ENCODE measurements around the gene ARHGEF6.

The ARHGEF6 gene

GRCh38 chrX:136659174-136659573 is 121.6 kb downstream of the ARHGEF6 start:
- no peak overlapping the region for H2BK15ac ChIP-seq (ENCODE audit: low read length)
- H3K79me1 ChIP-seq (ENCODE audit: low read depth, low read length) = no peaks in the 10 kb centered on the region
- no peak overlapping the region for H2AFZ ChIP-seq (ENCODE audit: low read length)
- H3K4ac ChIP-seq (ENCODE audit: low read length) = no peak overlapping the region
- no CpG with 5 or more reads among the region's 9 CpGs for WGBS, 2 donors (ENCODE audit: extremely low coverage in 2 of 2, insufficient read length in 2 of 2, insufficient replicate concordance in 1 of 2)
- H3K4me2 ChIP-seq (ENCODE audit: insufficient read depth, low read length, poor library complexity, severe bottlenecking) = no peak overlapping the region
- peaks cover 0 to 3% of the 10 kb centered on the region in 2 donors for H3K9me3 ChIP-seq (replicated peaks in 1 of 2; ENCODE audit: control insufficient read depth in 2 of 2, insufficient read depth in 1 of 2, low read depth in 1 of 2, low read length in 2 of 2)
- DNase-seq (ENCODE audit: low spot score) = no peak
- H3K23ac ChIP-seq (ENCODE audit: low read depth, low read length, poor library complexity) = no peak overlapping the region
- H3K27ac ChIP-seq (replicated peaks; ENCODE audit: low read length) = no peak overlapping the region
- no peak overlapping the region for H4K8ac ChIP-seq (ENCODE audit: low read depth, low read length)
- peaks cover 0 to 49% (median 0%) of the 10 kb centered on the region in 3 experiments for H3K27me3 ChIP-seq (ENCODE audit: control insufficient read depth in 3 of 3, insufficient read depth in 3 of 3, low read depth in 1 of 3, low read length in 3 of 3)
- no peak overlapping the region for H2BK12ac ChIP-seq (ENCODE audit: low read length)
- no peak overlapping the region for H3K14ac ChIP-seq (ENCODE audit: low read length)
- H3K4me3 ChIP-seq (ENCODE audit: low read length in 2 of 2) = no peak overlapping the region
- H4K91ac ChIP-seq (ENCODE audit: low read depth, low read length, poor library complexity) = no peak overlapping the region
- no peak overlapping the region for H2BK5ac ChIP-seq (ENCODE audit: low read length)
- no peak overlapping the region for H2AK5ac ChIP-seq (ENCODE audit: low read depth, low read length)
- H3K4me1 ChIP-seq (ENCODE audit: control insufficient read depth in 2 of 2, insufficient read depth in 1 of 2, low read depth in 1 of 2, low read length in 2 of 2) = peaks cover 0 to 5% of the 10 kb centered on the region in 2 donors
- no peak overlapping the region for H3K9ac ChIP-seq (ENCODE audit: low read depth, low read length, poor library complexity)
- H3K36me3 ChIP-seq (replicated peaks in 1 of 2; ENCODE audit: control insufficient read depth in 2 of 2, insufficient read depth in 2 of 2, low read length in 2 of 2) = no peaks in the 10 kb centered on the region
- no peak overlapping the region for H2BK120ac ChIP-seq (ENCODE audit: low read depth, low read length)
- H3K18ac ChIP-seq (ENCODE audit: low read length) = no peak overlapping the region

- Histone ChIP-seq H2AK5ac (ENCODE audit: low read depth, low read length) (no peak overlapping the region), H3K4ac (ENCODE audit: low read length) (no peak overlapping the region), H3K18ac (ENCODE audit: low read length) (no peak overlapping the region), H4K91ac (ENCODE audit: low read depth, low read length, poor library complexity) (no peak overlapping the region), H3K27ac (replicated peaks; ENCODE audit: low read length) (no peak overlapping the region), H3K23ac (ENCODE audit: low read depth, low read length, poor library complexity) (no peak overlapping the region), H3K4me1 (ENCODE audit: control insufficient read depth in 2 of 2, insufficient read depth in 1 of 2, low read depth in 1 of 2, low read length in 2 of 2) (peaks cover 0 to 5% of the 10 kb centered on the region in 2 donors), H3K9me3 (replicated peaks in 1 of 2; ENCODE audit: control insufficient read depth in 2 of 2, insufficient read depth in 1 of 2, low read depth in 1 of 2, low read length in 2 of 2) (no peaks in the 10 kb centered on the region), H3K9ac (ENCODE audit: low read depth, low read length, poor library complexity) (no peak overlapping the region), H3K27me3 (ENCODE audit: control insufficient read depth in 3 of 3, insufficient read depth in 3 of 3, low read depth in 1 of 3, low read length in 3 of 3) (peaks cover 0 to 59% (median 0%) of the 10 kb centered on the region in 3 experiments), H3K79me1 (ENCODE audit: low read depth, low read length) (no peaks in the 10 kb centered on the region), H2BK120ac (ENCODE audit: low read depth, low read length) (no peak overlapping the region), H4K8ac (ENCODE audit: low read depth, low read length) (no peak overlapping the region), H2BK5ac (ENCODE audit: low read length) (no peak overlapping the region), H2BK15ac (ENCODE audit: low read length) (no peak overlapping the region), H2BK12ac (ENCODE audit: low read length) (no peak overlapping the region), H3K36me3 (replicated peaks in 1 of 2; ENCODE audit: control insufficient read depth in 2 of 2, insufficient read depth in 2 of 2, low read length in 2 of 2) (no peaks in the 10 kb centered on the region), H3K14ac (ENCODE audit: low read length) (no peak overlapping the region), H3K4me3 (ENCODE audit: low read length in 2 of 2) (no peak overlapping the region), H3K4me2 (ENCODE audit: insufficient read depth, low read length, poor library complexity, severe bottlenecking) (no peak overlapping the region), H2AFZ (ENCODE audit: low read length) (no peak overlapping the region)
- WGBS, 2 donors (ENCODE audit: extremely low coverage in 2 of 2, insufficient read length in 2 of 2, insufficient replicate concordance in 1 of 2) = no CpG with 5 or more reads among the region's 5 CpGs
- DNase-seq (ENCODE audit: low spot score) = no peak
Observed at GRCh38 chrX:136658151-136658550, 122.6 kb downstream of the ARHGEF6 start.

GRCh38 chrX:136656361-136656964 is 124.3 kb downstream of the ARHGEF6 start:
- WGBS, 2 donors (ENCODE audit: extremely low coverage in 2 of 2, insufficient read length in 2 of 2, insufficient replicate concordance in 1 of 2) = no CpG with 5 or more reads among the region's 5 CpGs
- no peak overlapping the region for H2BK12ac ChIP-seq (ENCODE audit: low read length)

GRCh38 chrX:136652822-136653723 is 127.7 kb downstream of the ARHGEF6 start:
- H2BK5ac ChIP-seq (ENCODE audit: low read length) = no peak overlapping the region
- H2BK120ac ChIP-seq (ENCODE audit: low read depth, low read length) = no peak overlapping the region
- DNase-seq (ENCODE audit: low spot score) = no peak
- no peak overlapping the region for H3K9ac ChIP-seq (ENCODE audit: low read depth, low read length, poor library complexity)
- no peak overlapping the region for H4K8ac ChIP-seq (ENCODE audit: low read depth, low read length)
- H3K4ac ChIP-seq (ENCODE audit: low read length) = no peak overlapping the region
- H3K18ac ChIP-seq (ENCODE audit: low read length) = no peak overlapping the region
- no peak overlapping the region for H2AFZ ChIP-seq (ENCODE audit: low read length)
- H3K27ac ChIP-seq (replicated peaks; ENCODE audit: low read length) = no peak overlapping the region
- peaks cover 0 to 68% (median 0%) of the 10 kb centered on the region in 3 experiments for H3K27me3 ChIP-seq (ENCODE audit: control insufficient read depth in 3 of 3, insufficient read depth in 3 of 3, low read depth in 1 of 3, low read length in 3 of 3)
- no peak overlapping the region for H3K14ac ChIP-seq (ENCODE audit: low read length)
- H2AK5ac ChIP-seq (ENCODE audit: low read depth, low read length) = no peak overlapping the region
- no CpG with 5 or more reads among the region's 6 CpGs for WGBS, 2 donors (ENCODE audit: extremely low coverage in 2 of 2, insufficient read length in 2 of 2, insufficient replicate concordance in 1 of 2)
- no peaks in the 10 kb centered on the region for H3K79me1 ChIP-seq (ENCODE audit: low read depth, low read length)
- H3K4me1 ChIP-seq (ENCODE audit: control insufficient read depth in 2 of 2, insufficient read depth in 1 of 2, low read depth in 1 of 2, low read length in 2 of 2) = peaks cover 0 to 5% of the 10 kb centered on the region in 2 donors
- no peak overlapping the region for H2BK15ac ChIP-seq (ENCODE audit: low read length)
- no peak overlapping the region for H4K91ac ChIP-seq (ENCODE audit: low read depth, low read length, poor library complexity)
- H2BK12ac ChIP-seq (ENCODE audit: low read length) = no peak overlapping the region
- no peak overlapping the region for H3K23ac ChIP-seq (ENCODE audit: low read depth, low read length, poor library complexity)
- H3K4me3 ChIP-seq (ENCODE audit: low read length in 2 of 2) = no peak overlapping the region
- H3K4me2 ChIP-seq (ENCODE audit: insufficient read depth, low read length, poor library complexity, severe bottlenecking) = no peak overlapping the region
- no peaks in the 10 kb centered on the region for H3K36me3 ChIP-seq (replicated peaks in 1 of 2; ENCODE audit: control insufficient read depth in 2 of 2, insufficient read depth in 2 of 2, low read length in 2 of 2)
- H3K9me3 ChIP-seq (replicated peaks in 1 of 2; ENCODE audit: control insufficient read depth in 2 of 2, insufficient read depth in 1 of 2, low read depth in 1 of 2, low read length in 2 of 2) = no peaks in the 10 kb centered on the region

More at GRCh38 chrX:136656361-136656964, 124.3 kb downstream of the ARHGEF6 start:
- H2BK120ac ChIP-seq (ENCODE audit: low read depth, low read length) = no peak overlapping the region
- H3K4ac ChIP-seq (ENCODE audit: low read length) = no peak overlapping the region
- H3K36me3 ChIP-seq (replicated peaks in 1 of 2; ENCODE audit: control insufficient read depth in 2 of 2, insufficient read depth in 2 of 2, low read length in 2 of 2) = no peaks in the 10 kb centered on the region
- no peak overlapping the region for H2AFZ ChIP-seq (ENCODE audit: low read length)
- H3K9ac ChIP-seq (ENCODE audit: low read depth, low read length, poor library complexity) = no peak overlapping the region
- no peak overlapping the region for H2BK5ac ChIP-seq (ENCODE audit: low read length)
- H3K4me3 ChIP-seq (ENCODE audit: low read length in 2 of 2) = no peak overlapping the region
- H3K4me1 ChIP-seq (ENCODE audit: control insufficient read depth in 2 of 2, insufficient read depth in 1 of 2, low read depth in 1 of 2, low read length in 2 of 2) = peaks cover 0 to 5% of the 10 kb centered on the region in 2 donors
- no peak overlapping the region for H3K14ac ChIP-seq (ENCODE audit: low read length)
- no peak overlapping the region for H3K18ac ChIP-seq (ENCODE audit: low read length)
- DNase-seq (ENCODE audit: low spot score) = no peak
- peak overlapping the region; percentile 15 for H3K27ac ChIP-seq (replicated peaks; ENCODE audit: low read length)
- H3K79me1 ChIP-seq (ENCODE audit: low read depth, low read length) = no peaks in the 10 kb centered on the region
- peaks cover 0 to 70% (median 0%) of the 10 kb centered on the region in 3 experiments for H3K27me3 ChIP-seq (ENCODE audit: control insufficient read depth in 3 of 3, insufficient read depth in 3 of 3, low read depth in 1 of 3, low read length in 3 of 3)
- no peak overlapping the region for H2AK5ac ChIP-seq (ENCODE audit: low read depth, low read length)
- no peak overlapping the region for H4K91ac ChIP-seq (ENCODE audit: low read depth, low read length, poor library complexity)
- H3K23ac ChIP-seq (ENCODE audit: low read depth, low read length, poor library complexity) = no peak overlapping the region
- H3K4me2 ChIP-seq (ENCODE audit: insufficient read depth, low read length, poor library complexity, severe bottlenecking) = no peak overlapping the region
- no peaks in the 10 kb centered on the region for H3K9me3 ChIP-seq (replicated peaks in 1 of 2; ENCODE audit: control insufficient read depth in 2 of 2, insufficient read depth in 1 of 2, low read depth in 1 of 2, low read length in 2 of 2)
- H4K8ac ChIP-seq (ENCODE audit: low read depth, low read length) = no peak overlapping the region
- no peak overlapping the region for H2BK15ac ChIP-seq (ENCODE audit: low read length)

Measured in neuronal stem cell (in vitro differentiated cells).